HL-60 (cell line): ENCODE measurements around the gene PTPRG.

Experiments used
- DNase-seq, 2 experiments: peaks; one replicate each; pipeline ENCODE4 v3.0.0-alpha.2; 2010 to 2020; ENCODE audit warnings: low read depth in 1 of 2, low spot score in 1 of 2
- H3K27ac ChIP-seq: fragments of 250-450 bp; sonication (Bioruptor Pico); replicated peaks from 2 replicates; pipeline ENCODE4 v1.5.1; 2020; ENCODE audit warnings: mild to moderate bottlenecking, moderate library complexity
- H3K27me3 ChIP-seq: fragments of 250-450 bp; sonication (Bioruptor Pico); 2 replicates; pipeline ENCODE4 v1.5.1; 2021; ENCODE audit warnings: mild to moderate bottlenecking, moderate library complexity; ENCODE audit not compliant: insufficient read depth, poor library complexity, severe bottlenecking
- H3K4me3 ChIP-seq: replicated peaks from 2 replicates; pipeline ENCODE4 v1.5.1; 2011; ENCODE audit warnings: mild to moderate bottlenecking, control low read depth, low read length; ENCODE audit not compliant: insufficient read depth
- GABPA ChIP-seq: IDR thresholded peaks from 2 replicates; pipeline ENCODE4 v1.6.1; 2012; ENCODE audit warnings: low read depth
- POLR2AphosphoS5 ChIP-seq: IDR thresholded peaks from 2 replicates; pipeline ENCODE4 v1.6.1; 2012; ENCODE audit warnings: low read depth
- SPI1 ChIP-seq: IDR thresholded peaks from 2 replicates; pipeline ENCODE4 v1.6.1; 2012; ENCODE audit warnings: low read depth, mild to moderate bottlenecking, borderline replicate concordance
- TF ChIP-seq, protein P1 (sequence below): IDR thresholded peaks from one replicate; pipeline ENCODE4 v1.5.1; 2011; ENCODE audit warnings: low read length, control low read depth, inconsistent platforms; ENCODE audit not compliant: insufficient read depth
- TF ChIP-seq, protein P2 (sequence below): IDR thresholded peaks from 2 replicates; pipeline ENCODE4 v1.6.1; 2012; ENCODE audit warnings: low read depth; ENCODE audit not compliant: insufficient replicate concordance

PTPRG gene

GRCh38 chr3:61908382-61908781 is 347.0 kb downstream of the PTPRG start:
- no peak for TF ChIP-seq SPI1
- TF ChIP-seq, protein P1, sequence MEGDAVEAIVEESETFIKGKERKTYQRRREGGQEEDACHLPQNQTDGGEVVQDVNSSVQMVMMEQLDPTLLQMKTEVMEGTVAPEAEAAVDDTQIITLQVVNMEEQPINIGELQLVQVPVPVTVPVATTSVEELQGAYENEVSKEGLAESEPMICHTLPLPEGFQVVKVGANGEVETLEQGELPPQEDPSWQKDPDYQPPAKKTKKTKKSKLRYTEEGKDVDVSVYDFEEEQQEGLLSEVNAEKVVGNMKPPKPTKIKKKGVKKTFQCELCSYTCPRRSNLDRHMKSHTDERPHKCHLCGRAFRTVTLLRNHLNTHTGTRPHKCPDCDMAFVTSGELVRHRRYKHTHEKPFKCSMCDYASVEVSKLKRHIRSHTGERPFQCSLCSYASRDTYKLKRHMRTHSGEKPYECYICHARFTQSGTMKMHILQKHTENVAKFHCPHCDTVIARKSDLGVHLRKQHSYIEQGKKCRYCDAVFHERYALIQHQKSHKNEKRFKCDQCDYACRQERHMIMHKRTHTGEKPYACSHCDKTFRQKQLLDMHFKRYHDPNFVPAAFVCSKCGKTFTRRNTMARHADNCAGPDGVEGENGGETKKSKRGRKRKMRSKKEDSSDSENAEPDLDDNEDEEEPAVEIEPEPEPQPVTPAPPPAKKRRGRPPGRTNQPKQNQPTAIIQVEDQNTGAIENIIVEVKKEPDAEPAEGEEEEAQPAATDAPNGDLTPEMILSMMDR: no peak
- TF ChIP-seq GABPA: no peak
- TF ChIP-seq, protein P2, sequence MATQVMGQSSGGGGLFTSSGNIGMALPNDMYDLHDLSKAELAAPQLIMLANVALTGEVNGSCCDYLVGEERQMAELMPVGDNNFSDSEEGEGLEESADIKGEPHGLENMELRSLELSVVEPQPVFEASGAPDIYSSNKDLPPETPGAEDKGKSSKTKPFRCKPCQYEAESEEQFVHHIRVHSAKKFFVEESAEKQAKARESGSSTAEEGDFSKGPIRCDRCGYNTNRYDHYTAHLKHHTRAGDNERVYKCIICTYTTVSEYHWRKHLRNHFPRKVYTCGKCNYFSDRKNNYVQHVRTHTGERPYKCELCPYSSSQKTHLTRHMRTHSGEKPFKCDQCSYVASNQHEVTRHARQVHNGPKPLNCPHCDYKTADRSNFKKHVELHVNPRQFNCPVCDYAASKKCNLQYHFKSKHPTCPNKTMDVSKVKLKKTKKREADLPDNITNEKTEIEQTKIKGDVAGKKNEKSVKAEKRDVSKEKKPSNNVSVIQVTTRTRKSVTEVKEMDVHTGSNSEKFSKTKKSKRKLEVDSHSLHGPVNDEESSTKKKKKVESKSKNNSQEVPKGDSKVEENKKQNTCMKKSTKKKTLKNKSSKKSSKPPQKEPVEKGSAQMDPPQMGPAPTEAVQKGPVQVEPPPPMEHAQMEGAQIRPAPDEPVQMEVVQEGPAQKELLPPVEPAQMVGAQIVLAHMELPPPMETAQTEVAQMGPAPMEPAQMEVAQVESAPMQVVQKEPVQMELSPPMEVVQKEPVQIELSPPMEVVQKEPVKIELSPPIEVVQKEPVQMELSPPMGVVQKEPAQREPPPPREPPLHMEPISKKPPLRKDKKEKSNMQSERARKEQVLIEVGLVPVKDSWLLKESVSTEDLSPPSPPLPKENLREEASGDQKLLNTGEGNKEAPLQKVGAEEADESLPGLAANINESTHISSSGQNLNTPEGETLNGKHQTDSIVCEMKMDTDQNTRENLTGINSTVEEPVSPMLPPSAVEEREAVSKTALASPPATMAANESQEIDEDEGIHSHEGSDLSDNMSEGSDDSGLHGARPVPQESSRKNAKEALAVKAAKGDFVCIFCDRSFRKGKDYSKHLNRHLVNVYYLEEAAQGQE: no peak
- no peak for TF ChIP-seq POLR2AphosphoS5
- no peak overlapping the region for H3K4me3 ChIP-seq
- H3K27me3 ChIP-seq: no peaks in the 10 kb centered on the region
- DNase-seq: no peak
- no peak overlapping the region for H3K27ac ChIP-seq

GRCh38 chr3:61910732-61911131 is 349.4 kb downstream of the PTPRG start:
- TF ChIP-seq, protein P1: no peak
- TF ChIP-seq SPI1 (no peak), POLR2AphosphoS5 (no peak), GABPA (no peak)
- TF ChIP-seq, protein P2: no peak
- Histone ChIP-seq H3K27me3 (peaks cover 2% of the 10 kb centered on the region), H3K27ac (no peak overlapping the region), H3K4me3 (no peak overlapping the region)
- DNase-seq: no peak

- no peak for DNase-seq
- Histone ChIP-seq H3K27ac (no peak overlapping the region), H3K4me3 (no peak overlapping the region), H3K27me3 (peaks cover 2% of the 10 kb centered on the region)
- TF ChIP-seq, protein P1: no peak
- no peak for TF ChIP-seq SPI1
- TF ChIP-seq, protein P2: no peak
- TF ChIP-seq GABPA: no peak
- no peak for TF ChIP-seq POLR2AphosphoS5
Measured at GRCh38 chr3:61912158-61912557, 350.8 kb downstream of the PTPRG start.
